ENCODE data around the gene NBAS.

NBAS gene

GRCh38 chr2:15238028-15238427 lies 323.1 kb downstream of the NBAS start:
- H3K9me3 ChIP-seq (ENCODE audit: control extremely low read depth in 1 of 5, control insufficient read depth in 4 of 5, insufficient read depth in 2 of 5, low read depth in 1 of 5, low read length in 4 of 5), result no peaks in the 10 kb centered on the region
- peaks cover 0 to 5% (median 0%) of the 10 kb centered on the region in 4 experiments for H3K4me1 ChIP-seq (ENCODE audit: control extremely low read depth in 1 of 4, control insufficient read depth in 4 of 4, insufficient read depth in 4 of 4, low read length in 3 of 4)
- no peak overlapping the region for H3K27ac ChIP-seq (ENCODE audit: insufficient read depth in 1 of 2, low read depth in 1 of 2, low read length in 2 of 2, poor library complexity in 1 of 2, severe bottlenecking in 2 of 2)
- no peak overlapping the region for H3K4me3 ChIP-seq (ENCODE audit: control insufficient read depth in 1 of 7, extremely low read depth in 1 of 7, insufficient read depth in 4 of 7, low read depth in 2 of 7, low read length in 6 of 7)
- CTCF ChIA-PET, result no interaction called here
- POLR2A ChIA-PET, result no interaction called here
- WGBS (ENCODE audit: insufficient coverage), result 92% methylated on average over 4 of the region's 5 CpGs
- no peak for DNase-seq
- no peaks in the 10 kb centered on the region for H3K27me3 ChIP-seq (replicated peaks in 2 of 5; ENCODE audit: control insufficient read depth in 4 of 5, insufficient read depth in 5 of 5, low read length in 4 of 5)
- peaks cover 0 to 14% (median 5%) of the 10 kb centered on the region in 4 experiments for H3K36me3 ChIP-seq (ENCODE audit: control insufficient read depth in 4 of 4, insufficient read depth in 4 of 4, low read length in 3 of 4)

- Histone ChIP-seq H3K27ac (ENCODE audit: insufficient read depth in 1 of 2, low read depth in 1 of 2, low read length in 2 of 2, poor library complexity in 1 of 2, severe bottlenecking in 2 of 2) (no peak overlapping the region), H3K4me3 (ENCODE audit: control insufficient read depth in 1 of 7, extremely low read depth in 1 of 7, insufficient read depth in 4 of 7, low read depth in 2 of 7, low read length in 6 of 7) (no peak overlapping the region), H3K27me3 (replicated peaks in 2 of 5; ENCODE audit: control insufficient read depth in 4 of 5, insufficient read depth in 5 of 5, low read length in 4 of 5) (no peaks in the 10 kb centered on the region), H3K9me3 (ENCODE audit: control extremely low read depth in 1 of 5, control insufficient read depth in 4 of 5, insufficient read depth in 2 of 5, low read depth in 1 of 5, low read length in 4 of 5) (peaks cover 0 to 3% (median 0%) of the 10 kb centered on the region in 5 experiments), H3K4me1 (ENCODE audit: control extremely low read depth in 1 of 4, control insufficient read depth in 4 of 4, insufficient read depth in 4 of 4, low read length in 3 of 4) (peaks cover 0 to 5% (median 0%) of the 10 kb centered on the region in 4 experiments), H3K36me3 (ENCODE audit: control insufficient read depth in 4 of 4, insufficient read depth in 4 of 4, low read length in 3 of 4) (peaks cover 3 to 16% (median 13%) of the 10 kb centered on the region in 4 experiments)
- DNase-seq, result no peak
- WGBS (ENCODE audit: insufficient coverage), result 100% methylated on average over 2 of the region's 7 CpGs
- ChIA-PET POLR2A (no interaction called here), CTCF (no interaction called here)
Observed at GRCh38 chr2:15230599-15231192, 330.4 kb downstream of the NBAS start.

GRCh38 chr2:15226661-15227060 lies 334.5 kb downstream of the NBAS start:
- CTCF ChIA-PET, result interaction anchor here (1.0 kb wide), 1 partner anchor 363 kb away, joined by 3 read pairs; no protein-coding TSS in a partner anchor
- H3K4me1 ChIP-seq (ENCODE audit: control extremely low read depth in 1 of 4, control insufficient read depth in 4 of 4, insufficient read depth in 4 of 4, low read length in 3 of 4), result peaks cover 0 to 5% (median 1%) of the 10 kb centered on the region in 4 experiments

GRCh38 chr2:15225131-15225530 lies 336.0 kb downstream of the NBAS start:
- DNase-seq, result no peak
- WGBS (ENCODE audit: insufficient coverage), result 100% methylated on average over 3 of the region's 4 CpGs
- CTCF ChIA-PET, result no interaction called here
- H3K27ac ChIP-seq (ENCODE audit: insufficient read depth in 1 of 2, low read depth in 1 of 2, low read length in 2 of 2, poor library complexity in 1 of 2, severe bottlenecking in 2 of 2), result no peak overlapping the region
- H3K4me3 ChIP-seq (ENCODE audit: control insufficient read depth in 1 of 7, extremely low read depth in 1 of 7, insufficient read depth in 4 of 7, low read depth in 2 of 7, low read length in 6 of 7), result no peak overlapping the region
- peaks cover 4 to 11% (median 8%) of the 10 kb centered on the region in 4 experiments for H3K36me3 ChIP-seq (ENCODE audit: control insufficient read depth in 4 of 4, insufficient read depth in 4 of 4, low read length in 3 of 4)
- H3K9me3 ChIP-seq (ENCODE audit: control extremely low read depth in 1 of 5, control insufficient read depth in 4 of 5, insufficient read depth in 2 of 5, low read depth in 1 of 5, low read length in 4 of 5), result peaks cover 0 to 3% (median 0%) of the 10 kb centered on the region in 5 experiments
- POLR2A ChIA-PET, result no interaction called here
- H3K27me3 ChIP-seq (replicated peaks in 2 of 5; ENCODE audit: control insufficient read depth in 4 of 5, insufficient read depth in 5 of 5, low read length in 4 of 5), result no peaks in the 10 kb centered on the region
- H3K4me1 ChIP-seq (ENCODE audit: control extremely low read depth in 1 of 4, control insufficient read depth in 4 of 4, insufficient read depth in 4 of 4, low read length in 3 of 4), result peaks cover 0 to 5% (median 1%) of the 10 kb centered on the region in 4 experiments

More at GRCh38 chr2:15226661-15227060, 334.5 kb downstream of the NBAS start:
- no peaks in the 10 kb centered on the region for H3K27me3 ChIP-seq (replicated peaks in 2 of 5; ENCODE audit: control insufficient read depth in 4 of 5, insufficient read depth in 5 of 5, low read length in 4 of 5)
- POLR2A ChIA-PET, result no interaction called here
- H3K9me3 ChIP-seq (ENCODE audit: control extremely low read depth in 1 of 5, control insufficient read depth in 4 of 5, insufficient read depth in 2 of 5, low read depth in 1 of 5, low read length in 4 of 5), result peaks cover 0 to 3% (median 0%) of the 10 kb centered on the region in 5 experiments
- H3K27ac ChIP-seq (ENCODE audit: insufficient read depth in 1 of 2, low read depth in 1 of 2, low read length in 2 of 2, poor library complexity in 1 of 2, severe bottlenecking in 2 of 2), result no peak overlapping the region
- no peak overlapping the region for H3K4me3 ChIP-seq (ENCODE audit: control insufficient read depth in 1 of 7, extremely low read depth in 1 of 7, insufficient read depth in 4 of 7, low read depth in 2 of 7, low read length in 6 of 7)
- DNase-seq, result no peak
- 80% methylated on average over 1 of the region's 2 CpGs for WGBS (ENCODE audit: insufficient coverage)
- peaks cover 4 to 11% (median 8%) of the 10 kb centered on the region in 4 experiments for H3K36me3 ChIP-seq (ENCODE audit: control insufficient read depth in 4 of 4, insufficient read depth in 4 of 4, low read length in 3 of 4)

GRCh38 chr2:15224641-15225040 lies 336.5 kb downstream of the NBAS start:
- H3K27ac ChIP-seq (ENCODE audit: insufficient read depth in 1 of 2, low read depth in 1 of 2, low read length in 2 of 2, poor library complexity in 1 of 2, severe bottlenecking in 2 of 2), result no peak overlapping the region
- no peak overlapping the region for H3K4me3 ChIP-seq (ENCODE audit: control insufficient read depth in 1 of 7, extremely low read depth in 1 of 7, insufficient read depth in 4 of 7, low read depth in 2 of 7, low read length in 6 of 7)
- H3K9me3 ChIP-seq (ENCODE audit: control extremely low read depth in 1 of 5, control insufficient read depth in 4 of 5, insufficient read depth in 2 of 5, low read depth in 1 of 5, low read length in 4 of 5), result peaks cover 0 to 3% (median 0%) of the 10 kb centered on the region in 5 experiments
- ChIA-PET CTCF (no interaction called here), POLR2A (no interaction called here)
- peaks cover 0 to 2% (median under 1%) of the 10 kb centered on the region in 4 experiments for H3K4me1 ChIP-seq (ENCODE audit: control extremely low read depth in 1 of 4, control insufficient read depth in 4 of 4, insufficient read depth in 4 of 4, low read length in 3 of 4)
- H3K27me3 ChIP-seq (replicated peaks in 2 of 5; ENCODE audit: control insufficient read depth in 4 of 5, insufficient read depth in 5 of 5, low read length in 4 of 5), result no peaks in the 10 kb centered on the region
- no peak for DNase-seq
- H3K36me3 ChIP-seq (ENCODE audit: control insufficient read depth in 4 of 4, insufficient read depth in 4 of 4, low read length in 3 of 4), result peaks cover 4 to 9% (median 8%) of the 10 kb centered on the region in 4 experiments
- WGBS (ENCODE audit: insufficient coverage), result 100% methylated on average over 2 of the region's 6 CpGs

- Histone ChIP-seq H3K27me3 (replicated peaks in 2 of 5; ENCODE audit: control insufficient read depth in 4 of 5, insufficient read depth in 5 of 5, low read length in 4 of 5) (no peaks in the 10 kb centered on the region), H3K36me3 (ENCODE audit: control insufficient read depth in 4 of 4, insufficient read depth in 4 of 4, low read length in 3 of 4) (peaks cover 4 to 10% (median 8%) of the 10 kb centered on the region in 4 experiments), H3K9me3 (ENCODE audit: control extremely low read depth in 1 of 5, control insufficient read depth in 4 of 5, insufficient read depth in 2 of 5, low read depth in 1 of 5, low read length in 4 of 5) (peaks cover 0 to 3% (median 0%) of the 10 kb centered on the region in 5 experiments), H3K27ac (ENCODE audit: insufficient read depth in 1 of 2, low read depth in 1 of 2, low read length in 2 of 2, poor library complexity in 1 of 2, severe bottlenecking in 2 of 2) (no peak overlapping the region), H3K4me1 (ENCODE audit: control extremely low read depth in 1 of 4, control insufficient read depth in 4 of 4, insufficient read depth in 4 of 4, low read length in 3 of 4) (peaks cover 0 to 2% (median 0%) of the 10 kb centered on the region in 4 experiments), H3K4me3 (ENCODE audit: control insufficient read depth in 1 of 7, extremely low read depth in 1 of 7, insufficient read depth in 4 of 7, low read depth in 2 of 7, low read length in 6 of 7) (no peak overlapping the region)
- ChIA-PET POLR2A (no interaction called here), CTCF (no interaction called here)
- no CpG with 5 or more reads among the region's 3 CpGs for WGBS (ENCODE audit: insufficient coverage)
- peak in 2 of 3 donors; percentile 38 to 65 for DNase-seq
Observed at GRCh38 chr2:15223887-15224286, 337.2 kb downstream of the NBAS start.

GRCh38 chr2:15222856-15223255 lies 338.3 kb downstream of the NBAS start:
- no peak overlapping the region for H3K27ac ChIP-seq (ENCODE audit: insufficient read depth in 1 of 2, low read depth in 1 of 2, low read length in 2 of 2, poor library complexity in 1 of 2, severe bottlenecking in 2 of 2)
- 100% methylated on average over 2 of the region's 3 CpGs for WGBS (ENCODE audit: insufficient coverage)
- H3K4me3 ChIP-seq (ENCODE audit: control insufficient read depth in 1 of 7, extremely low read depth in 1 of 7, insufficient read depth in 4 of 7, low read depth in 2 of 7, low read length in 6 of 7), result no peak overlapping the region
- peaks cover 0 to 2% (median 0%) of the 10 kb centered on the region in 4 experiments for H3K4me1 ChIP-seq (ENCODE audit: control extremely low read depth in 1 of 4, control insufficient read depth in 4 of 4, insufficient read depth in 4 of 4, low read length in 3 of 4)
- ChIA-PET CTCF (no interaction called here), POLR2A (no interaction called here)
- H3K9me3 ChIP-seq (ENCODE audit: control extremely low read depth in 1 of 5, control insufficient read depth in 4 of 5, insufficient read depth in 2 of 5, low read depth in 1 of 5, low read length in 4 of 5), result peaks cover 0 to 3% (median 0%) of the 10 kb centered on the region in 5 experiments
- no peaks in the 10 kb centered on the region for H3K27me3 ChIP-seq (replicated peaks in 2 of 5; ENCODE audit: control insufficient read depth in 4 of 5, insufficient read depth in 5 of 5, low read length in 4 of 5)
- no peak for DNase-seq
- H3K36me3 ChIP-seq (ENCODE audit: control insufficient read depth in 4 of 4, insufficient read depth in 4 of 4, low read length in 3 of 4), result peaks cover 2 to 18% (median 4%) of the 10 kb centered on the region in 4 experiments

Data from common myeloid progenitor, CD34-positive (primary cell).